Glomerular visceral epithelial cell (primary cell): ENCODE measurements around the gene EPB41L1.
A peak's percentile ranks its signal among the peaks of the same experiment; 100 is the strongest.
"Not testable (repeated sequence)": the region's sequence is repeated elsewhere in the genome, so short reads cannot be mapped to it uniquely, and the experiment has no call there.

Experiments
- DNase-seq: peaks from one replicate; pipeline ENCODE4 v3.0.0-alpha.2; 2016; ENCODE audit errors: extremely low spot score

The EPB41L1 gene

GRCh38 chr20:36126836-36127527 is 27.6 kb upstream of the EPB41L1 start:
- no peak for DNase-seq

- DNase-seq, result peak; percentile 88
Measured at GRCh38 chr20:36128463-36129159, 25.9 kb upstream of the EPB41L1 start.

GRCh38 chr20:36129160-36129543 is 25.4 kb upstream of the EPB41L1 start:
- DNase-seq, result no peak

- DNase-seq, result no peak
Measured at GRCh38 chr20:36130390-36130789, 24.1 kb upstream of the EPB41L1 start.

GRCh38 chr20:36132802-36133211 is 21.7 kb upstream of the EPB41L1 start:
- DNase-seq, result no peak

- no peak for DNase-seq
Measured at GRCh38 chr20:36133821-36134220, 20.7 kb upstream of the EPB41L1 start.

GRCh38 chr20:36135159-36135558 is 19.4 kb upstream of the EPB41L1 start:
- no peak for DNase-seq

- no peak for DNase-seq
Measured at GRCh38 chr20:36135821-36136220, 18.7 kb upstream of the EPB41L1 start.

- not testable (repeated sequence) for DNase-seq
Measured at GRCh38 chr20:36137313-36137712, 17.2 kb upstream of the EPB41L1 start.

- DNase-seq, result no peak
Measured at GRCh38 chr20:36141310-36141709, 13.2 kb upstream of the EPB41L1 start.

GRCh38 chr20:36144336-36144735 is 10.2 kb upstream of the EPB41L1 start:
- DNase-seq, result peak; percentile 82

- peak; percentile 47 for DNase-seq
Measured at GRCh38 chr20:36145877-36146707, 8.4 kb upstream of the EPB41L1 start.

- peak; percentile 45 for DNase-seq
Measured at GRCh38 chr20:36147690-36148089, 6.8 kb upstream of the EPB41L1 start.

- DNase-seq, result no peak
Measured at GRCh38 chr20:36148439-36148838, 6.1 kb upstream of the EPB41L1 start.

GRCh38 chr20:36149012-36149411 is 5.5 kb upstream of the EPB41L1 start:
- no peak for DNase-seq

- no peak for DNase-seq
Measured at GRCh38 chr20:36149469-36149868, 5.1 kb upstream of the EPB41L1 start.

GRCh38 chr20:36150489-36150846 is 4.1 kb upstream of the EPB41L1 start:
- no peak for DNase-seq

GRCh38 chr20:36150847-36151539 is 3.5 kb upstream of the EPB41L1 start:
- DNase-seq, result no peak

GRCh38 chr20:36152261-36152660 is 2.3 kb upstream of the EPB41L1 start:
- DNase-seq, result no peak

- DNase-seq, result no peak
Measured at GRCh38 chr20:36153204-36153603, 1.3 kb upstream of the EPB41L1 start.

- peak; percentile 84 for DNase-seq
Measured at GRCh38 chr20:36153736-36154699, 522 bp upstream of the EPB41L1 start.
